ENCODE data around the gene SLCO3A1.

SLCO3A1 gene

GRCh38 chr15:91895051-91895450 lies 41.5 kb downstream of the SLCO3A1 start:
- no peak overlapping the region for H3K4me3 ChIP-seq (replicated peaks; ENCODE audit: low read depth, low read length)
- no peak for DNase-seq (ENCODE audit: extremely low read depth, low read depth)
- TF ChIP-seq CTCF (IDR thresholded peaks at IDR 0.05; ENCODE audit: low read depth, low read length, missing control alignments): no peak

- TF ChIP-seq CTCF (IDR thresholded peaks at IDR 0.05; ENCODE audit: low read depth, low read length, missing control alignments): no peak
- no peak overlapping the region for H3K4me3 ChIP-seq (replicated peaks; ENCODE audit: low read depth, low read length)
- no peak for DNase-seq (ENCODE audit: extremely low read depth, low read depth)
These were observed 43.0 kb downstream of the SLCO3A1 start for GRCh38 chr15:91896341-91897055.

GRCh38 chr15:91897585-91898372 lies 44.3 kb downstream of the SLCO3A1 start:
- no peak overlapping the region for H3K4me3 ChIP-seq (replicated peaks; ENCODE audit: low read depth, low read length)
- TF ChIP-seq CTCF (IDR thresholded peaks at IDR 0.05; ENCODE audit: low read depth, low read length, missing control alignments): no peak
- no peak for DNase-seq (ENCODE audit: extremely low read depth, low read depth)

GRCh38 chr15:91898843-91899242 lies 45.3 kb downstream of the SLCO3A1 start:
- no peak overlapping the region for H3K4me3 ChIP-seq (replicated peaks; ENCODE audit: low read depth, low read length)
- no peak for DNase-seq (ENCODE audit: extremely low read depth, low read depth)
- no peak for TF ChIP-seq CTCF (IDR thresholded peaks at IDR 0.05; ENCODE audit: low read depth, low read length, missing control alignments)

GRCh38 chr15:91904942-91905341 lies 51.4 kb downstream of the SLCO3A1 start:
- no peak for TF ChIP-seq CTCF (IDR thresholded peaks at IDR 0.05; ENCODE audit: low read depth, low read length, missing control alignments)
- DNase-seq (ENCODE audit: extremely low read depth, low read depth): no peak
- no peak overlapping the region for H3K4me3 ChIP-seq (replicated peaks; ENCODE audit: low read depth, low read length)

GRCh38 chr15:91908391-91908790 lies 54.9 kb downstream of the SLCO3A1 start:
- TF ChIP-seq CTCF (IDR thresholded peaks at IDR 0.05; ENCODE audit: low read depth, low read length, missing control alignments): no peak
- no peak for DNase-seq (ENCODE audit: extremely low read depth, low read depth)
- H3K4me3 ChIP-seq (replicated peaks; ENCODE audit: low read depth, low read length): no peak overlapping the region
